SK-N-SH treated with all-trans-retinoic acid at 6 μM for 48 hours (cell line): Measurements from ENCODE around the gene TSPAN9.

ENCODE experiments used
- ATAC-seq: fragments of 200-7000 bp; cut with Tn5 transposase; 3 replicates; pipeline ENCODE4 v1.9.1; 2020; ENCODE audit warnings: mild to moderate bottlenecking, moderate library complexity
- ARNTL ChIP-seq: fragments of 450-650 bp; formaldehyde crosslinking; IDR thresholded peaks from 2 replicates; pipeline ENCODE4 v1.5.0; 2020; ENCODE audit warnings: low read depth, mild to moderate bottlenecking, moderate library complexity, borderline replicate concordance
- BACH2 ChIP-seq: fragments of 250-450 bp; sonication (Bioruptor Pico); IDR thresholded peaks from 2 replicates; pipeline ENCODE4 v1.9.0; 2021; ENCODE audit warnings: mild to moderate bottlenecking, borderline replicate concordance
- CREB5 ChIP-seq: fragments of 250-450 bp; sonication (Bioruptor Pico); IDR thresholded peaks from 2 replicates; pipeline ENCODE4 v1.5.1; 2020; ENCODE audit warnings: low read depth, mild to moderate bottlenecking, moderate library complexity
- CSDC2 ChIP-seq: fragments of 250-450 bp; sonication (Bioruptor Pico); IDR thresholded peaks from 2 replicates; pipeline ENCODE4 v1.5.0; 2020; ENCODE audit warnings: mild to moderate bottlenecking, moderate library complexity
- CSRNP3 ChIP-seq: fragments of 250-450 bp; sonication (Bioruptor Pico); IDR thresholded peaks from 2 replicates; pipeline ENCODE4 v1.5.1; 2021; ENCODE audit warnings: mild to moderate bottlenecking, moderate library complexity
- ESRRG ChIP-seq: fragments of 250-450 bp; sonication (Bioruptor Pico); IDR thresholded peaks from 2 replicates; pipeline ENCODE4 v1.6.1; 2021; ENCODE audit warnings: mild to moderate bottlenecking
- GLIS3 ChIP-seq: fragments of 250-450 bp; sonication (Bioruptor Pico); IDR thresholded peaks from 2 replicates; pipeline ENCODE4 v1.5.0; 2020; ENCODE audit warnings: mild to moderate bottlenecking, moderate library complexity
- ISL1 ChIP-seq: fragments of 250-450 bp; sonication (Bioruptor Pico); IDR thresholded peaks from 2 replicates; pipeline ENCODE4 v2.1.2; 2022; ENCODE audit warnings: mild to moderate bottlenecking, moderate library complexity
- OSR1 ChIP-seq: fragments of 250-450 bp; sonication (Bioruptor Pico); IDR thresholded peaks from 2 replicates; pipeline ENCODE4 v1.8.0; 2022; ENCODE audit warnings: moderate library complexity, mild to moderate bottlenecking, inconsistent platforms
- PATZ1 ChIP-seq: fragments of 250-450 bp; sonication (Bioruptor Pico); IDR thresholded peaks from 2 replicates; pipeline ENCODE4 v1.8.0; 2020; ENCODE audit warnings: mild to moderate bottlenecking, moderate library complexity, borderline replicate concordance
- POU6F1 ChIP-seq: fragments of 250-450 bp; sonication (Bioruptor Pico); IDR thresholded peaks from 2 replicates; pipeline ENCODE4 v1.8.0; 2021; ENCODE audit warnings: low read depth, mild to moderate bottlenecking, moderate library complexity, borderline replicate concordance
- PPARA ChIP-seq: fragments of 250-450 bp; sonication (Bioruptor Pico); IDR thresholded peaks from 2 replicates; pipeline ENCODE4 v1.5.0; 2020; ENCODE audit warnings: mild to moderate bottlenecking, borderline replicate concordance
- SNAI2 ChIP-seq: fragments of 250-450 bp; sonication (Bioruptor Pico); IDR thresholded peaks from 2 replicates; pipeline ENCODE4 v1.5.0; 2020; ENCODE audit warnings: mild to moderate bottlenecking, moderate library complexity
- TCF4 ChIP-seq: fragments of 250-450 bp; sonication (Bioruptor Pico); IDR thresholded peaks from 2 replicates; pipeline ENCODE4 v1.8.0; 2021; ENCODE audit warnings: mild to moderate bottlenecking, moderate library complexity, borderline replicate concordance
- TOX ChIP-seq: fragments of 250-450 bp; sonication (Bioruptor Pico); IDR thresholded peaks from 2 replicates; pipeline ENCODE4 v1.8.0; 2021; ENCODE audit warnings: mild to moderate bottlenecking, moderate library complexity, borderline replicate concordance
- TSHZ2 ChIP-seq: fragments of 250-450 bp; sonication (Bioruptor Pico); IDR thresholded peaks from 2 replicates; pipeline ENCODE4 v1.5.0; 2020; ENCODE audit warnings: mild to moderate bottlenecking, moderate library complexity
- ZC3H10 ChIP-seq: fragments of 250-450 bp; sonication (Bioruptor Pico); IDR thresholded peaks from 2 replicates; pipeline ENCODE4 v1.5.1; 2021; ENCODE audit warnings: mild to moderate bottlenecking, moderate library complexity
- ZFP3 ChIP-seq: fragments of 250-450 bp; sonication (Bioruptor Pico); IDR thresholded peaks from 2 replicates; pipeline ENCODE4 v1.5.0; 2020; ENCODE audit warnings: mild to moderate bottlenecking, moderate library complexity
- ZNF565 ChIP-seq: fragments of 450-650 bp; formaldehyde crosslinking; conservative IDR thresholded peaks from 2 replicates; pipeline ENCODE4 v1.5.0; 2020; ENCODE audit warnings: low read depth, mild to moderate bottlenecking, moderate library complexity
- ZNF70 ChIP-seq: fragments of 450-650 bp; formaldehyde crosslinking; IDR thresholded peaks from 2 replicates; pipeline ENCODE4 v1.5.0; 2020; ENCODE audit warnings: mild to moderate bottlenecking, moderate library complexity
- ZNF8 ChIP-seq: fragments of 450-650 bp; formaldehyde crosslinking; IDR thresholded peaks from 2 replicates; pipeline ENCODE4 v1.5.0; 2020; ENCODE audit warnings: mild to moderate bottlenecking, moderate library complexity

TSPAN9 gene

GRCh38 chr12:3098436-3098835, 21.3 kb downstream of the TSPAN9 start:
- TF ChIP-seq PATZ1 (CRISPR knock-in tag) (no peak), ZNF565 (CRISPR knock-in tag) (no peak), CSDC2 (no peak), POU6F1 (CRISPR knock-in tag) (no peak), OSR1 (CRISPR knock-in tag) (no peak), ZC3H10 (CRISPR knock-in tag) (no peak), ARNTL (CRISPR knock-in tag) (no peak), BACH2 (CRISPR knock-in tag) (no peak), ZNF8 (CRISPR knock-in tag) (no peak), ZFP3 (CRISPR knock-in tag) (no peak), ZNF70 (CRISPR knock-in tag) (no peak), ISL1 (CRISPR knock-in tag) (no peak), SNAI2 (CRISPR knock-in tag) (no peak), TCF4 (no peak), GLIS3 (CRISPR knock-in tag) (no peak), ESRRG (CRISPR knock-in tag) (no peak)
- no peak for ATAC-seq

- ATAC-seq: no peak
- TF ChIP-seq ARNTL (CRISPR knock-in tag): no peak
- TF ChIP-seq ZNF565 (CRISPR knock-in tag): no peak
- no peak for TF ChIP-seq GLIS3 (CRISPR knock-in tag)
- no peak for TF ChIP-seq BACH2 (CRISPR knock-in tag)
- TF ChIP-seq PATZ1 (CRISPR knock-in tag): no peak
- TF ChIP-seq ESRRG (CRISPR knock-in tag): no peak
- no peak for TF ChIP-seq CSDC2
- TF ChIP-seq TOX (CRISPR knock-in tag): no peak
- TF ChIP-seq ZFP3 (CRISPR knock-in tag): no peak
- TF ChIP-seq OSR1 (CRISPR knock-in tag): no peak
- no peak for TF ChIP-seq SNAI2 (CRISPR knock-in tag)
- no peak for TF ChIP-seq PPARA (CRISPR knock-in tag)
- TF ChIP-seq CSRNP3 (CRISPR knock-in tag): no peak
- no peak for TF ChIP-seq TCF4
- TF ChIP-seq TSHZ2 (CRISPR knock-in tag): no peak
- no peak for TF ChIP-seq ISL1 (CRISPR knock-in tag)
- TF ChIP-seq POU6F1 (CRISPR knock-in tag): no peak
- no peak for TF ChIP-seq ZC3H10 (CRISPR knock-in tag)
- TF ChIP-seq CREB5: no peak
These were observed 22.0 kb downstream of the TSPAN9 start for GRCh38 chr12:3099146-3099545.
